CD8-positive, alpha-beta memory T cell (primary cell): ENCODE measurements around the gene IL21R. TPM values are rescaled to one million over a fixed set of nuclear protein-coding genes. Genes with fewer than 3 reads are reported as not detected.
A peak's percentile ranks its signal among the peaks of the same experiment; 100 is the strongest.
"Not testable (repeated sequence)": the region's sequence is repeated elsewhere in the genome, so short reads cannot be mapped to it uniquely, and the experiment has no call there.

Experiments
- CTCF ChIA-PET: fragments of 350-600 bp; sonication (Branson Sonifier 250); formaldehyde crosslinking; loops from one replicate; lab custom pipeline; 2021; ENCODE audit warnings: antibody characterized with exemption; lab: Charles Lee
- POLR2A ChIA-PET: fragments of 350-600 bp; sonication (Branson Sonifier 250); formaldehyde crosslinking; loops from one replicate; lab custom pipeline; 2021; ENCODE audit warnings: antibody characterized with exemption; lab: Charles Lee
- DNase-seq, 5 donors: peaks; one replicate each; pipeline versions ENCODE4 v3.0.0 to v3.0.0-alpha.2; 2020 to 2022; ENCODE audit warnings: mixed read lengths in 1 of 5
- H3K27ac ChIP-seq: one replicate; pipeline ENCODE4 v1.7.0; 2013; ENCODE audit warnings: low read depth, mild to moderate bottlenecking, low read length, moderate library complexity
- H3K27me3 ChIP-seq: 2 replicates; pipeline ENCODE4 v1.7.0; 2013; ENCODE audit warnings: low read length, mild to moderate bottlenecking; ENCODE audit not compliant: insufficient read depth, poor library complexity, severe bottlenecking
- H3K36me3 ChIP-seq: 2 replicates; pipeline ENCODE4 v1.7.0; 2013; ENCODE audit warnings: mild to moderate bottlenecking, low read length, moderate library complexity; ENCODE audit not compliant: insufficient read depth
- H3K4me1 ChIP-seq: 2 replicates; pipeline ENCODE4 v1.7.0; 2013; ENCODE audit warnings: mild to moderate bottlenecking, low read length, moderate library complexity; ENCODE audit not compliant: insufficient read depth
- H3K4me3 ChIP-seq: 2 replicates; pipeline ENCODE4 v1.7.0; 2013; ENCODE audit warnings: mild to moderate bottlenecking, low read length
- H3K9me3 ChIP-seq: 2 replicates; pipeline ENCODE4 v1.7.0; 2013; ENCODE audit warnings: mild to moderate bottlenecking, low read length
- H3K27ac Mint-ChIP-seq, 8 donors: one replicate each; pipeline ENCODE4 v1.8.0; 2020 to 2021; ENCODE audit warnings: mixed read lengths in 8 of 8, mild to moderate bottlenecking in 6 of 8, inconsistent platforms in 3 of 8, moderate library complexity in 3 of 8
- H3K27me3 Mint-ChIP-seq, 2 donors: one replicate each; pipeline ENCODE4 v1.8.0; 2020 to 2021; ENCODE audit warnings: mixed read lengths in 2 of 2, mild to moderate bottlenecking in 1 of 2, moderate library complexity in 1 of 2
- H3K36me3 Mint-ChIP-seq, 3 donors: one replicate each; pipeline ENCODE4 v1.8.0; 2020 to 2021; ENCODE audit warnings: mixed read lengths in 3 of 3, inconsistent platforms in 1 of 3, mild to moderate bottlenecking in 1 of 3
- H3K4me1 Mint-ChIP-seq, 3 donors: one replicate each; pipeline ENCODE4 v1.8.0; 2020 to 2021; ENCODE audit warnings: mixed read lengths in 3 of 3, inconsistent platforms in 1 of 3, mild to moderate bottlenecking in 1 of 3
- H3K4me3 Mint-ChIP-seq, 7 donors: one replicate each; pipeline ENCODE4 v1.8.0; 2020 to 2021; ENCODE audit warnings: mixed read lengths in 7 of 7, mild to moderate bottlenecking in 6 of 7, moderate library complexity in 4 of 7, inconsistent platforms in 2 of 7
- H3K9me3 Mint-ChIP-seq, 5 donors: one replicate each; pipeline ENCODE4 v1.8.0; 2020 to 2022; ENCODE audit warnings: mixed read lengths in 5 of 5, mild to moderate bottlenecking in 3 of 5, moderate library complexity in 2 of 5, inconsistent platforms in 1 of 5
- polyA plus RNA-seq: library from polyadenylated mRNA; unstranded; fragments of 300-500 nt; fragmentation: Illumina TruSeq; gene quantifications from one replicate; pipeline ENCODE4 v1.2.3, GENCODE V29; 2021
- total RNA-seq, 2 experiments: library from RNA; stranded (reverse); gene quantifications; one replicate each; pipeline ENCODE4 v1.2.3, GENCODE V29; 2021

IL21R gene
- total and polyA plus RNA-seq, 3 experiments from 2014 or later, result 53.7 to 84.5 (median 80.5) TPM

GRCh38 chr16:27408602-27409031 is 6.6 kb downstream of the IL21R start:
- H3K9me3 Mint-ChIP-seq, result peaks cover 0 to 11% (median 0%) of the 10 kb centered on the region in 5 donors
- H3K9me3 ChIP-seq, result no peaks in the 10 kb centered on the region
- ChIA-PET POLR2A (interaction anchor here (4.8 kb wide), 1 partner anchor 40 kb away, joined by 33 read pairs; no protein-coding TSS in a partner anchor), CTCF (interaction anchor here (1.6 to 1.7 kb wide), 2 partner anchors 40 to 41 kb away, joined by 4 to 6 read pairs; no protein-coding TSS in a partner anchor)
- no peaks in the 10 kb centered on the region for H3K27me3 ChIP-seq
- peaks cover 0 to 5% of the 10 kb centered on the region in 2 donors for H3K27me3 Mint-ChIP-seq
- peaks cover 84 to 95% (median 93%) of the 10 kb centered on the region in 3 donors for H3K4me1 Mint-ChIP-seq
- no peak overlapping the region for H3K27ac ChIP-seq
- H3K4me1 ChIP-seq, result peaks cover 73% of the 10 kb centered on the region
- peak overlapping the region; percentile 71 to 100 (median 99) for H3K4me3 Mint-ChIP-seq
- peak overlapping the region; percentile 6 for H3K4me3 ChIP-seq
- DNase-seq, result peak in 1 of 5 donors; percentile 15
- peaks cover 18 to 57% (median 21%) of the 10 kb centered on the region in 3 donors for H3K36me3 Mint-ChIP-seq
- peak overlapping the region; percentile 91 to 100 (median 96) for H3K27ac Mint-ChIP-seq
- peaks cover 4% of the 10 kb centered on the region for H3K36me3 ChIP-seq

- not testable (repeated sequence) for H3K4me3 ChIP-seq
Observed at GRCh38 chr16:27409958-27410357, 8.0 kb downstream of the IL21R start.

GRCh38 chr16:27410761-27411160 is 8.8 kb downstream of the IL21R start:
- no peak overlapping the region for H3K27ac ChIP-seq
- peaks cover 63% of the 10 kb centered on the region for H3K4me1 ChIP-seq

More at GRCh38 chr16:27409958-27410357, 8.0 kb downstream of the IL21R start:
- Mint-ChIP-seq H3K4me3 (peak overlapping the region in 2 of 7 donors; percentile 48 to 69), H3K36me3 (peaks cover 21 to 54% (median 23%) of the 10 kb centered on the region in 3 donors), H3K4me1 (peaks cover 83 to 94% (median 93%) of the 10 kb centered on the region in 3 donors), H3K27ac (peak overlapping the region in 5 of 8 donors; percentile 11 to 71 (median 31)), H3K9me3 (peaks cover 0 to 11% (median 0%) of the 10 kb centered on the region in 5 donors)
- H3K36me3 ChIP-seq, H3K27me3 Mint-ChIP-seq, DNase-seq, H3K27ac ChIP-seq, H3K27me3 ChIP-seq, H3K9me3 ChIP-seq: not testable (repeated sequence)
- peaks cover 66% of the 10 kb centered on the region for H3K4me1 ChIP-seq
- ChIA-PET POLR2A (interaction anchor here (0.6 to 1.0 kb wide), 2 partner anchors 19 to 180 kb away, joined by 3 to 4 read pairs; no protein-coding TSS in a partner anchor), CTCF (interaction anchor here (1.3 kb wide), 1 partner anchor 45 kb away, joined by 3 read pairs; no protein-coding TSS in a partner anchor)

GRCh38 chr16:27413956-27414355 is 12.0 kb downstream of the IL21R start:
- CTCF ChIA-PET, result no interaction called here
- Mint-ChIP-seq H3K4me1 (peaks cover 63 to 80% (median 80%) of the 10 kb centered on the region in 3 donors), H3K9me3 (peaks cover 0 to 11% (median 0%) of the 10 kb centered on the region in 5 donors)

More at GRCh38 chr16:27410761-27411160, 8.8 kb downstream of the IL21R start:
- peak overlapping the region in 4 of 7 donors; percentile 14 to 44 (median 22) for H3K4me3 Mint-ChIP-seq
- Histone ChIP-seq H3K36me3 (peaks cover 4% of the 10 kb centered on the region), H3K9me3 (no peaks in the 10 kb centered on the region), H3K4me3 (no peak overlapping the region), H3K27me3 (no peaks in the 10 kb centered on the region)
- peak overlapping the region in 4 of 8 donors; percentile 38 to 76 (median 66) for H3K27ac Mint-ChIP-seq
- no peaks in the 10 kb centered on the region for H3K27me3 Mint-ChIP-seq
- peaks cover 83 to 100% (median 96%) of the 10 kb centered on the region in 3 donors for H3K4me1 Mint-ChIP-seq
- peaks cover 0 to 11% (median 0%) of the 10 kb centered on the region in 5 donors for H3K9me3 Mint-ChIP-seq
- H3K36me3 Mint-ChIP-seq, result peaks cover 21 to 60% (median 23%) of the 10 kb centered on the region in 3 donors
- no peak for DNase-seq
- POLR2A ChIA-PET, result interaction anchor here (1.0 kb wide), 1 partner anchor 180 kb away, joined by 4 read pairs; no protein-coding TSS in a partner anchor
- CTCF ChIA-PET, result interaction anchor here (1.3 kb wide), 1 partner anchor 44 kb away, joined by 3 read pairs; no protein-coding TSS in a partner anchor

GRCh38 chr16:27414788-27415431 is 12.9 kb downstream of the IL21R start:
- CTCF ChIA-PET, result no interaction called here
- POLR2A ChIA-PET, result no interaction called here

More at GRCh38 chr16:27413956-27414355, 12.0 kb downstream of the IL21R start:
- Histone ChIP-seq H3K36me3 (peaks cover 9% of the 10 kb centered on the region), H3K27ac (no peak overlapping the region), H3K27me3 (no peaks in the 10 kb centered on the region), H3K4me3 (no peak overlapping the region), H3K4me1 (peaks cover 31% of the 10 kb centered on the region), H3K9me3 (no peaks in the 10 kb centered on the region)
- POLR2A ChIA-PET, result no interaction called here
- Mint-ChIP-seq H3K36me3 (peaks cover 25 to 61% (median 28%) of the 10 kb centered on the region in 3 donors), H3K27ac (peak overlapping the region in 3 of 8 donors; percentile 2 to 46 (median 34)), H3K4me3 (peak overlapping the region in 2 of 7 donors; percentile 19 to 47), H3K27me3 (no peaks in the 10 kb centered on the region)
- no peak for DNase-seq

GRCh38 chr16:27417047-27417671 is 15.2 kb downstream of the IL21R start:
- peaks cover 23 to 68% (median 36%) of the 10 kb centered on the region in 3 donors for H3K36me3 Mint-ChIP-seq
- Histone ChIP-seq H3K9me3 (peaks cover 11% of the 10 kb centered on the region), H3K4me3 (no peak overlapping the region), H3K27me3 (no peaks in the 10 kb centered on the region), H3K4me1 (peaks cover 18% of the 10 kb centered on the region), H3K27ac (no peak overlapping the region), H3K36me3 (peaks cover 5% of the 10 kb centered on the region)
- peaks cover 49 to 69% (median 64%) of the 10 kb centered on the region in 3 donors for H3K4me1 Mint-ChIP-seq
- no peak overlapping the region for H3K4me3 Mint-ChIP-seq
- DNase-seq, result no peak
- ChIA-PET POLR2A (interaction anchor here (0.7 kb wide), 1 partner anchor 34 kb away, joined by 4 read pairs; no protein-coding TSS in a partner anchor), CTCF (interaction anchor here (1.7 kb wide), 1 partner anchor 12 kb away, joined by 3 read pairs; no protein-coding TSS in a partner anchor)
- H3K27me3 Mint-ChIP-seq, result no peaks in the 10 kb centered on the region
- peak overlapping the region in 3 of 8 donors; percentile 17 to 21 (median 20) for H3K27ac Mint-ChIP-seq
- peaks cover 6 to 18% (median 7%) of the 10 kb centered on the region in 5 donors for H3K9me3 Mint-ChIP-seq

More at GRCh38 chr16:27414788-27415431, 12.9 kb downstream of the IL21R start:
- Histone ChIP-seq H3K36me3 (peaks cover 9% of the 10 kb centered on the region), H3K4me1 (peaks cover 31% of the 10 kb centered on the region), H3K27me3 (no peaks in the 10 kb centered on the region), H3K4me3 (no peak overlapping the region), H3K9me3 (no peaks in the 10 kb centered on the region), H3K27ac (no peak overlapping the region)
- peak overlapping the region in 4 of 8 donors; percentile 48 to 78 (median 64) for H3K27ac Mint-ChIP-seq
- H3K9me3 Mint-ChIP-seq, result peaks cover 0 to 11% (median 0%) of the 10 kb centered on the region in 5 donors
- DNase-seq, result no peak
- peaks cover 57 to 76% (median 75%) of the 10 kb centered on the region in 3 donors for H3K4me1 Mint-ChIP-seq
- H3K4me3 Mint-ChIP-seq, result peak overlapping the region in 2 of 7 donors; percentile 0 to 26
- H3K36me3 Mint-ChIP-seq, result peaks cover 25 to 64% (median 28%) of the 10 kb centered on the region in 3 donors
- H3K27me3 Mint-ChIP-seq, result no peaks in the 10 kb centered on the region

- Mint-ChIP-seq H3K4me3 (no peak overlapping the region), H3K9me3 (peaks cover 11 to 21% (median 15%) of the 10 kb centered on the region in 5 donors), H3K36me3 (peaks cover 20 to 82% (median 30%) of the 10 kb centered on the region in 3 donors), H3K4me1 (peaks cover 36 to 59% (median 55%) of the 10 kb centered on the region in 3 donors), H3K27ac (peak overlapping the region in 4 of 8 donors; percentile 43 to 66 (median 53)), H3K27me3 (peaks cover 0 to 1% of the 10 kb centered on the region in 2 donors)
- no peaks in the 10 kb centered on the region for H3K27me3 ChIP-seq
- H3K36me3 ChIP-seq, result peaks cover 8% of the 10 kb centered on the region
- no peak for DNase-seq
- H3K9me3 ChIP-seq, result peaks cover 13% of the 10 kb centered on the region
- peaks cover 14% of the 10 kb centered on the region for H3K4me1 ChIP-seq
- POLR2A ChIA-PET, result interaction anchor here (0.8 kb wide), 1 partner anchor 16 kb away, joined by 3 read pairs; no protein-coding TSS in a partner anchor
- CTCF ChIA-PET, result interaction anchor here (1.2 kb wide), 1 partner anchor 34 kb away, joined by 3 read pairs; no protein-coding TSS in a partner anchor
- H3K27ac ChIP-seq, result no peak overlapping the region
- H3K4me3 ChIP-seq, result no peak overlapping the region
Observed at GRCh38 chr16:27421961-27422740, 20.2 kb downstream of the IL21R start.
